Peyer's patch (tissue), 4 donors: ENCODE measurements around the gene INSL3.

ENCODE experiments used
- POLR2A ChIP-seq, 2 donors: fragments of 450-650 bp; IDR thresholded peaks; one replicate each; pipeline ENCODE4 v1.5.1; 2017; ENCODE audit warnings: antibody characterized with exemption in 2 of 2, mild to moderate bottlenecking in 2 of 2, moderate library complexity in 2 of 2
- TF ChIP-seq, protein P1 (sequence below), 6 experiments: fragments of 450-650 bp in 4 of 6; fragments of 200-600 bp in 2 of 6; sonication (generic) in 1 of 6; IDR thresholded peaks; one replicate each; pipeline ENCODE4 v1.5.1; 2017 to 2019; ENCODE audit warnings: antibody characterized with exemption in 6 of 6, mild to moderate bottlenecking in 3 of 6, moderate library complexity in 1 of 6

DNA sequence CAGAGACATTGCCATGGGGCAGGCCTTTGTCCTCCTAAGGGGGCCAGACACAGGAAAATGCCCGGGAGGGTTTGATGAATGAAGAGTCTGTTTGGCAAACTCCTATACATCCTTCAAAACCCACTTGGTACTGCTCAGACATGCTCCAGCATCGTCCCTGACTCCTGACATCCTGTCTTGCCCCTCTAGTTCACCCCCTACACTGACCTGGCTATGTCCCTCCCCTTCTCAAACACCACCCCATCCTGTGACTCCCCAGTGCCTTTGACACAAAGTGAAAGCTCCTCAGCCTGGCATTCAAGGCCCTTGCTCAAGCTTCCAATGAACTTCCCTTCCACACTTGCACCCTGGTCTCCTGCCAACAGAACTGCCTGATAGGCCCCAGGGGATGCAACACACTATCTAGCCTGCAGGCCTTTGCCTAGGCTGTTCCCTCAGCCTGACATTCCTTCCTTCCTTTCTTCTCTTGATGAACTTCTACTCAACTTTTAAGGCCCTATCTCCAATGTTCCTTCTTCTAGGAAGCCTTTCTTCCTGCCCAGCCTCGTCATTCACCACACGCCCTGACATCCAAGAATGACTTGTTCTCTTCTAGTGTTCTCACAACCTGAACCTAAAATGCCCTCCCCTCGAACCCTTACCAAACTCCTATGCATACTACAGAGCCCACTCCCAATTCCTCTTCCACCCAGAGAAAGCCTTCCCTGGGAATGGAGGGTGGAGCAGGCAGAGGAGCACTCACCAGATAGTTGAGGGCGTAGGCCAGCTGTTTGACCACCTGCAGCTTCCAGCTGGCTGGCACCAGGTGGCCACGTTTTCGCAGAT is 14.1 kb upstream of the INSL3 start:
- TF ChIP-seq, protein P1, sequence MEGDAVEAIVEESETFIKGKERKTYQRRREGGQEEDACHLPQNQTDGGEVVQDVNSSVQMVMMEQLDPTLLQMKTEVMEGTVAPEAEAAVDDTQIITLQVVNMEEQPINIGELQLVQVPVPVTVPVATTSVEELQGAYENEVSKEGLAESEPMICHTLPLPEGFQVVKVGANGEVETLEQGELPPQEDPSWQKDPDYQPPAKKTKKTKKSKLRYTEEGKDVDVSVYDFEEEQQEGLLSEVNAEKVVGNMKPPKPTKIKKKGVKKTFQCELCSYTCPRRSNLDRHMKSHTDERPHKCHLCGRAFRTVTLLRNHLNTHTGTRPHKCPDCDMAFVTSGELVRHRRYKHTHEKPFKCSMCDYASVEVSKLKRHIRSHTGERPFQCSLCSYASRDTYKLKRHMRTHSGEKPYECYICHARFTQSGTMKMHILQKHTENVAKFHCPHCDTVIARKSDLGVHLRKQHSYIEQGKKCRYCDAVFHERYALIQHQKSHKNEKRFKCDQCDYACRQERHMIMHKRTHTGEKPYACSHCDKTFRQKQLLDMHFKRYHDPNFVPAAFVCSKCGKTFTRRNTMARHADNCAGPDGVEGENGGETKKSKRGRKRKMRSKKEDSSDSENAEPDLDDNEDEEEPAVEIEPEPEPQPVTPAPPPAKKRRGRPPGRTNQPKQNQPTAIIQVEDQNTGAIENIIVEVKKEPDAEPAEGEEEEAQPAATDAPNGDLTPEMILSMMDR (IDR thresholded peaks at IDR 0.05), result no peak
- no peak for TF ChIP-seq POLR2A (IDR thresholded peaks at IDR 0.05)
